ENCODE measurements around the gene MBTPS2. TPM values are rescaled to one million over a fixed set of nuclear protein-coding genes. Genes with fewer than 3 reads are reported as not detected.
"Not testable (repeated sequence)": the region's sequence is repeated elsewhere in the genome, so short reads cannot be mapped to it uniquely, and the experiment has no call there.

MBTPS2 gene
- total RNA-seq, 4 donors from 2014 or later: 4.8 to 7.0 (median 5.9) TPM

- intact Hi-C loops (cut with DNase I; ENCODE audit: low total_unique reads): no loop called here
- H3K4me3 ChIP-seq (ENCODE audit: low read depth, poor library complexity, severe bottlenecking): no peak overlapping the region
- no peak for TF ChIP-seq CTCF (IDR thresholded peaks at IDR 0.05)
- TF ChIP-seq POLR2A (IDR thresholded peaks at IDR 0.05): no peak
- no peak for DNase-seq (ENCODE audit: low spot score in 2 of 2)
These were observed 26.0 kb downstream of the MBTPS2 start for GRCh38 chrX:21865436-21865835.

- TF ChIP-seq CTCF (IDR thresholded peaks at IDR 0.05) (no peak), POLR2A (IDR thresholded peaks at IDR 0.05) (no peak)
- DNase-seq (ENCODE audit: low spot score in 2 of 2): no peak
- 38 to 43% methylated on average over 1 of the region's 1 CpG for WGBS, 2 donors
- H3K4me3 ChIP-seq (ENCODE audit: low read depth, poor library complexity, severe bottlenecking): no peak overlapping the region
- intact Hi-C loops (cut with DNase I; ENCODE audit: low total_unique reads): no loop called here
These were observed 31.1 kb downstream of the MBTPS2 start for GRCh38 chrX:21870494-21870893.

- TF ChIP-seq CTCF (IDR thresholded peaks at IDR 0.05) (no peak), POLR2A (IDR thresholded peaks at IDR 0.05) (no peak)
- WGBS, 2 donors: 57 to 58% methylated on average over 4 of the region's 4 CpGs
- no peak overlapping the region for H3K4me3 ChIP-seq (ENCODE audit: low read depth, poor library complexity, severe bottlenecking)
- DNase-seq (ENCODE audit: low spot score in 2 of 2): no peak
- intact Hi-C loops (cut with DNase I; ENCODE audit: low total_unique reads): no loop called here
These were observed 33.8 kb downstream of the MBTPS2 start for GRCh38 chrX:21873063-21873775.

- DNase-seq (ENCODE audit: low spot score in 2 of 2); H3K4me3 ChIP-seq (ENCODE audit: low read depth, poor library complexity, severe bottlenecking); intact Hi-C loops (cut with DNase I; ENCODE audit: low total_unique reads): not testable (repeated sequence)
- 69 to 77% methylated on average over 3 of the region's 3 CpGs for WGBS, 2 donors
These were observed 34.8 kb downstream of the MBTPS2 start for GRCh38 chrX:21874182-21874581.

GRCh38 chrX:21875013-21875412 is 35.6 kb downstream of the MBTPS2 start:
- H3K4me3 ChIP-seq (ENCODE audit: low read depth, poor library complexity, severe bottlenecking): no peak overlapping the region
- no peak for TF ChIP-seq CTCF (IDR thresholded peaks at IDR 0.05)
- no peak for TF ChIP-seq POLR2A (IDR thresholded peaks at IDR 0.05)
- no peak for DNase-seq (ENCODE audit: low spot score in 2 of 2)
- 27 to 56% methylated on average over 1 of the region's 1 CpG for whole genome bisulfite sequencing, 2 donors
- intact Hi-C loops (cut with DNase I; ENCODE audit: low total_unique reads): no loop called here

GRCh38 chrX:21881881-21882574 is 42.6 kb downstream of the MBTPS2 start:
- intact Hi-C loops (cut with DNase I; ENCODE audit: low total_unique reads): no loop called here
- no peak for TF ChIP-seq POLR2A (IDR thresholded peaks at IDR 0.05)
- TF ChIP-seq CTCF (IDR thresholded peaks at IDR 0.05): no peak
- H3K4me3 ChIP-seq (ENCODE audit: low read depth, poor library complexity, severe bottlenecking): no peak overlapping the region
- WGBS, 2 donors: 86 to 94% methylated on average over 3 of the region's 3 CpGs
- DNase-seq (ENCODE audit: low spot score in 2 of 2): no peak

Data from lower leg skin (tissue), 4 donors.